KBM-7 (cell line): ENCODE data around the gene SH3BP4.
A peak's percentile ranks its signal among the peaks of the same experiment; 100 is the strongest.
"Not testable (repeated sequence)": the region's sequence is repeated elsewhere in the genome, so short reads cannot be mapped to it uniquely, and the experiment has no call there.

Source experiments
- DNase-seq: peaks from one replicate; pipeline ENCODE4 v3.0.0-alpha.2; 2015
- in situ Hi-C: fragments of 300-500 bp; cut with MboI; formaldehyde crosslinking; loops from 2 replicates; pipeline ENCODE4 v1.14.3; 2020; ENCODE audit warnings: low sequenced_read_pairs, low pct_unique_long_range_greater_than_20kb, mixed read lengths

Gene SH3BP4

GRCh38 chr2:235045973-235046343, 94.1 kb downstream of the SH3BP4 start:
- in situ Hi-C loops = no loop called here
- no peak for DNase-seq

GRCh38 chr2:235046589-235046988, 94.8 kb downstream of the SH3BP4 start:
- in situ Hi-C loops = no loop called here
- DNase-seq = no peak

GRCh38 chr2:235047171-235048160, 95.6 kb downstream of the SH3BP4 start:
- peak; percentile 7 for DNase-seq
- in situ Hi-C loops = no loop called here

DNA sequence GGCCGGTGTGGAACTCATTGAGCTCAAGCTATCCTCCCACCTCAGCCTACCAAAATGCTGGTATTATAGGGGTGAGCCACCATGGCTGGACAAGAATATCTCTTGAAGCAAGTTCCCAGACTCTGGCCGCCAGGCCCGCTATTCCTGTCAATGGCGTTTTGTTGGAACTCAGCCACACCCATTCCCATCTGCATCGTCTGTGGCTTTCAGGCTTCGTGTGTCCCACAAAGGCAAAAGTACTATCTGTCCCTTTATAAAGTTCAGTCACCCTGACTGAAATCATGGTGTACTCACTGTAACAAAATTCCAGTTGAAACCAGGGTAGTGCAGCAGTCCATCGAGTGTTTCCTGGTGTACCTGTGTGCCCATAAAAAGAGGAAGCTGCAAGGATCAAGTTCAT, 96.7 kb downstream of the SH3BP4 start:
- DNase-seq = peak; percentile 9
- in situ Hi-C loops = no loop called here

GRCh38 chr2:235049069-235049468, 97.3 kb downstream of the SH3BP4 start:
- no peak for DNase-seq
- in situ Hi-C loops = no loop called here

DNA sequence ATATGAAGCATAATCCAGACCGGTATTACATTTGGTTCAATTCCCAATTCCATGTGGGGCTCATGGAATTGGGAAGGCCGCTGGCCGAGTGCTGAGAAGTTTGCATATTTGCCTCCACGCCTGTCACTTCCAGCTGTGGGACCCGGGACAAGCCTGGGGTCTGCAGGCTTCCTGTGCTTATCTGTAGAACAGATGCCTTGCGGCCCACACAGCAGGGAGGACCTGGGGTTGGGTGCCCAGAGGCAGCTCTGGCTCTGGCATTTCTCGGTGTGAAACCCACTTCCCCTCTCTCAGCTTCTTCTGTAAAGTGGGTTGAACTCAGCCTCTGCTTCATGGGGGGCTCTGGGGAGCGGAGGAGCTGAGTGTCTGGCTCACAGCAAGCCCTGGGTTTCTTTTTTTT, 97.9 kb downstream of the SH3BP4 start:
- DNase-seq = no peak
- in situ Hi-C loops = no loop called here

GRCh38 chr2:235050980-235051351, 99.1 kb downstream of the SH3BP4 start:
- DNase-seq = peak; percentile 88
- in situ Hi-C loops = no loop called here

- in situ Hi-C loops = no loop called here
- DNase-seq = no peak
These were observed 99.8 kb downstream of the SH3BP4 start for GRCh38 chr2:235051436-235052260.

DNA sequence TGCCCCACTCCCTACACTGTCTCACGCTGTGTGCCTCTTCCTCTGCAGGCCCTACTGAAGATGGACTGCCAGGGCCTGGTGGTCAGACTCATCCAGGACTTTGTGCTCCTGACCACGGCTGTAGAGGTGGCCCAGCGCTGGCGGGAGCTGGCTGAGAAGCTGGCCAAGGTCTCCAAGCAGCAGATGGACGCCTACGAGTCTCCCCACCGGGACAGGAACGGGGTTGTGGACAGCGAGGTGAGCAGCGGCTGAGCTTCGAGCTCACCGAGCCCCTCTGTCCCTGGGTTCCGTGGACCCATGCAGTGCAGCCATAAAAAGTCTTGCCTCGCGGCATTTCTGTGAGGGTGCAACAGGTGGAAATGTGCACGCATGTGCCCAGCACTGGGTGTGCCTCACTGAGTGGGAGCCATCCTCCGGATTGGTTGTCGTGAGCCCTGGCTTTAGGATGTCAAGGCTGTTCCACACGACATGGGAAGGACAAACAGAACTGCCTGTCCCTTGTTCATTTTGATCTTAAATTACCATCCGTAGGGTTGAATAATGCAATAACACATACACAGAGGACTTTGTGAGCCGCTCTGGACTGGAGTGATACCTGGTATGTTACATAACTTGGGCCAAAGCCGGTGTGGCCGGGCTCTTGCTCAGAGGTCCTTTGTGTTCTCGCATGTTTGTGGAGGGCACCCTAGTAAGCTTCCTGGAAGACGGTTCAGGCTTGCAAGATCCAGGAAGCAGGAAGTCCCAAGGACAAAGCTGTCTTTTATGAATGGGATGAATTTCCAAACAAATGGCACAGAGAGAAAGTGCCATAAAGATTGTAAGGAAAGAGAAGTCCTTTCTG, 100.9 kb downstream of the SH3BP4 start:
- in situ Hi-C loops = no loop called here
- DNase-seq = no peak

GRCh38 chr2:235053651-235054050, 101.8 kb downstream of the SH3BP4 start:
- no peak for DNase-seq
- in situ Hi-C loops = no loop called here

DNA sequence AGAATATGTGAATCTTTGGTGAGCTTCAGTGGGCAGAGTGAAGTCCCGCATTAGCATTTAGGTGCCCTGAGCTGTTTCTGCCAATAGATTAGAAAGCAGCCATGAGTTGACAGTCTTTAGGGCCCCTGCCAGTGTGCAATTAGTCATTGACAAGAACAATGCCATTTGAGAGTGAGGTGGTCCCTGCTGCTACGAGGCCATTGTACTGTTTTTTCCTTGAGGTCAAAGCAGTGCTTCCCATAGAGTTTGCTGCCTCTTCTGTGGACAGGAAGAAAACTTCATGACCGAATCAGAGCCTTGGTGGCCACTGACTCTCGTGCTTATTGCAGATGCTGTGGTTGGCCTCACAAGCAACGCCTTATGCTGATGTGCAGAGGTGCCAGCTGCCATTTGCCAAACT, 102.7 kb downstream of the SH3BP4 start:
- in situ Hi-C loops = no loop called here

GRCh38 chr2:235054919-235055318, 103.1 kb downstream of the SH3BP4 start:
- in situ Hi-C loops = no loop called here
- no peak for DNase-seq

More for the DNA sequence above, 102.7 kb downstream of the SH3BP4 start:
- DNase-seq = no peak

GRCh38 chr2:235055891-235056516, 104.2 kb downstream of the SH3BP4 start:
- DNase-seq = peak; percentile 51
- in situ Hi-C loops = no loop called here

- in situ Hi-C loops = no loop called here
- no peak for DNase-seq
These were observed 105.0 kb downstream of the SH3BP4 start for GRCh38 chr2:235056768-235057167.

GRCh38 chr2:235057616-235058015, 105.8 kb downstream of the SH3BP4 start:
- in situ Hi-C loops, DNase-seq: not testable (repeated sequence)

- in situ Hi-C loops = no loop called here
- DNase-seq = no peak
These were observed 107.3 kb downstream of the SH3BP4 start for GRCh38 chr2:235059161-235059560.

DNA sequence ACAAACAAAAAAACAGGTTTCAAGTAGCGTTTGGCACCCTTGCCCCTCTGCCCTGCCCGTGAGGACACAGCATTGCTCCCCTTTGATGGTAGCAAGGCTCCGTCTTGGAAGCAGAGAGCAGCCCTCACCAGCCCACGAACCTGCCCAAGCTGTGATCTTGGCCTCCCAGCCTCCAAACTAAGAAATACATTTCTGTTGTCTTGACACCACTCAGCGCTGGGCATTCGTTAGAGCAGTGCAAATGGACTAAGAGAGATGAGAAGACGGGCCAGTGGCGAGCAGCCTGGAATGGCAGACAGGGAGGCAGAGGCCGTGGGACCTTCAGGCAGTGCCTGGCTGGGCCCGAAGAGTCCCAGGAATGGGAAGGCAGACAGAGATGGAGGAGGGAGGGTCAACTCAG, 109.8 kb downstream of the SH3BP4 start:
- in situ Hi-C loops = no loop called here
- DNase-seq = no peak

- in situ Hi-C loops = no loop called here
- no peak for DNase-seq
These were observed 111.7 kb downstream of the SH3BP4 start for GRCh38 chr2:235063471-235063961.

GRCh38 chr2:235064976-235065375, 113.2 kb downstream of the SH3BP4 start:
- no peak for DNase-seq
- in situ Hi-C loops = no loop called here
